OCI-M2 (cell line): ENCODE data around the gene PDXDC1.
"Not testable (repeated sequence)": the region's sequence is repeated elsewhere in the genome, so short reads cannot be mapped to it uniquely, and the experiment has no call there.

Experiments used
- DNase-seq: peaks from one replicate; lab custom pipeline; 2025; ENCODE audit not compliant: unreplicated experiment; lab: John Stamatoyannopoulos, UW

Gene PDXDC1

GRCh38 chr16:15148831-15149230, 174.0 kb downstream of the PDXDC1 start:
- DNase-seq, result not testable (repeated sequence)

GRCh38 chr16:15149260-15149659, 174.4 kb downstream of the PDXDC1 start:
- not testable (repeated sequence) for DNase-seq

GRCh38 chr16:15154005-15154404, 179.2 kb downstream of the PDXDC1 start:
- not testable (repeated sequence) for DNase-seq

GRCh38 chr16:15154650-15155562, 180.1 kb downstream of the PDXDC1 start:
- DNase-seq, result peak; percentile 3

- DNase-seq, result not testable (repeated sequence)
Measured at GRCh38 chr16:15157644-15158043, 182.8 kb downstream of the PDXDC1 start.

- DNase-seq, result not testable (repeated sequence)
Measured at GRCh38 chr16:15159671-15160070, 184.8 kb downstream of the PDXDC1 start.

GRCh38 chr16:15160571-15160970, 185.7 kb downstream of the PDXDC1 start:
- DNase-seq, result not testable (repeated sequence)

GRCh38 chr16:15163055-15163454, 188.2 kb downstream of the PDXDC1 start:
- DNase-seq, result not testable (repeated sequence)

- not testable (repeated sequence) for DNase-seq
Measured at GRCh38 chr16:15166177-15166576, 191.4 kb downstream of the PDXDC1 start.

- DNase-seq, result not testable (repeated sequence)
Measured at GRCh38 chr16:15168303-15168702, 193.5 kb downstream of the PDXDC1 start.

GRCh38 chr16:15168953-15169652, 194.3 kb downstream of the PDXDC1 start:
- DNase-seq, result not testable (repeated sequence)

- not testable (repeated sequence) for DNase-seq
Measured at GRCh38 chr16:15179909-15180308, 205.1 kb downstream of the PDXDC1 start.

- DNase-seq, result not testable (repeated sequence)
Measured at GRCh38 chr16:15180946-15181345, 206.1 kb downstream of the PDXDC1 start.

GRCh38 chr16:15184000-15184399, 209.2 kb downstream of the PDXDC1 start:
- DNase-seq, result not testable (repeated sequence)
